Neural progenitor cell (in vitro differentiated cells): ENCODE data around the gene CRISPLD2. TPM values are rescaled to one million over a fixed set of nuclear protein-coding genes. Genes with fewer than 3 reads are reported as not detected.
A peak's percentile ranks its signal among the peaks of the same experiment; 100 is the strongest.

Source experiments
- DNase-seq: peaks from one replicate; pipeline ENCODE4 v3.0.0-alpha.2; 2016; ENCODE audit warnings: low spot score
- H2AFZ ChIP-seq: fragments of 200-600 bp; sonication (generic); replicated peaks from 2 replicates; pipeline ENCODE4 v1.6.1; 2016; ENCODE audit warnings: antibody characterized with exemption
- H3F3A ChIP-seq: fragments of 200-600 bp; sonication (generic); 2 replicates; pipeline ENCODE4 v1.6.1; 2016; ENCODE audit warnings: antibody characterized with exemption, low read depth
- H3K27ac ChIP-seq: fragments of 200-600 bp; sonication (generic); 2 replicates; pipeline ENCODE4 v1.5.1; 2016; ENCODE audit warnings: mild to moderate bottlenecking
- H3K27me3 ChIP-seq: fragments of 200-600 bp; sonication (generic); 2 replicates; pipeline ENCODE4 v1.6.1; 2016; ENCODE audit warnings: mild to moderate bottlenecking, moderate library complexity
- H3K36me3 ChIP-seq: fragments of 200-600 bp; sonication (generic); 2 replicates; pipeline ENCODE4 v1.5.1; 2016
- H3K4me1 ChIP-seq: fragments of 200-600 bp; sonication (generic); 2 replicates; pipeline ENCODE4 v1.6.1; 2016; ENCODE audit warnings: mixed run types
- H3K4me2 ChIP-seq: fragments of 200-600 bp; sonication (generic); 2 replicates; pipeline ENCODE4 v1.6.1; 2016
- H3K4me3 ChIP-seq: fragments of 200-600 bp; sonication (generic); 2 replicates; pipeline ENCODE4 v1.5.1; 2016
- H3K79me2 ChIP-seq: fragments of 200-600 bp; sonication (generic); 2 replicates; pipeline ENCODE4 v1.6.1; 2016; ENCODE audit warnings: low read depth
- H3K9ac ChIP-seq: fragments of 200-600 bp; sonication (generic); 2 replicates; pipeline ENCODE4 v1.6.1; 2016
- H3K9me3 ChIP-seq: fragments of 200-600 bp; sonication (generic); 2 replicates; pipeline ENCODE4 v1.5.1; 2016; ENCODE audit warnings: low read depth
- H4K20me1 ChIP-seq: fragments of 200-600 bp; sonication (generic); 2 replicates; pipeline ENCODE4 v1.6.1; 2016; ENCODE audit warnings: low read depth
- H3K27ac Mint-ChIP-seq: 3 replicates; pipeline ENCODE4 v1.8.0; 2021; ENCODE audit warnings: mixed read lengths
- H3K27me3 Mint-ChIP-seq: 2 replicates; pipeline ENCODE4 v1.8.0; 2022; ENCODE audit warnings: low read depth, mild to moderate bottlenecking, inconsistent platforms, moderate library complexity, mixed read lengths; ENCODE audit not compliant: insufficient read depth
- H3K36me3 Mint-ChIP-seq: 3 replicates; pipeline ENCODE4 v1.8.0; 2021; ENCODE audit warnings: mixed read lengths
- H3K4me1 Mint-ChIP-seq: 3 replicates; pipeline ENCODE4 v1.8.0; 2021; ENCODE audit warnings: mixed read lengths
- H3K4me3 Mint-ChIP-seq: 3 replicates; pipeline ENCODE4 v1.8.0; 2021; ENCODE audit warnings: mild to moderate bottlenecking, moderate library complexity, mixed read lengths
- H3K9me3 Mint-ChIP-seq: 3 replicates; pipeline ENCODE4 v1.8.0; 2020; ENCODE audit warnings: mixed read lengths
- CTCF ChIP-seq: fragments of 200-600 bp; sonication (generic); IDR thresholded peaks from 2 replicates; pipeline ENCODE4 v1.5.1; 2017; ENCODE audit warnings: antibody characterized with exemption, mild to moderate bottlenecking
- EZH2 ChIP-seq: fragments of 200-600 bp; sonication (generic); IDR thresholded peaks from 2 replicates; pipeline ENCODE4 v1.6.1; 2017; ENCODE audit warnings: antibody characterized with exemption, mild to moderate bottlenecking, moderate library complexity
- EZH2phosphoT487 ChIP-seq: fragments of 200-600 bp; sonication (generic); IDR thresholded peaks from 2 replicates; pipeline ENCODE4 v1.6.1; 2017; ENCODE audit warnings: antibody characterized with exemption
- total RNA-seq: library from RNA; depleted of rRNA; stranded (reverse); fragments of >200 nt; gene quantifications from 2 replicates; pipeline ENCODE4 v1.2.3, GENCODE V29; 2015; ENCODE audit warnings: low replicate concordance

Gene CRISPLD2
- total RNA-seq, 1 donor from 2014 or later: 0.11 TPM

GRCh38 chr16:84845496-84846002 is 25.8 kb downstream of the CRISPLD2 start:
- Histone ChIP-seq H3K9ac (no peak overlapping the region), H3K79me2 (no peaks in the 10 kb centered on the region), H3K27ac (no peak overlapping the region), H2AFZ (no peak overlapping the region), H3F3A (peaks cover 45% of the 10 kb centered on the region), H3K4me2 (peak overlapping the region; percentile 1), H4K20me1 (peaks cover 40% of the 10 kb centered on the region), H3K27me3 (peaks cover 79% of the 10 kb centered on the region), H3K9me3 (no peaks in the 10 kb centered on the region), H3K4me1 (peaks cover 59% of the 10 kb centered on the region), H3K36me3 (no peaks in the 10 kb centered on the region), H3K4me3 (no peak overlapping the region)
- Mint-ChIP-seq H3K4me3 (peak overlapping the region; percentile 31), H3K9me3 (peaks cover 6% of the 10 kb centered on the region), H3K27me3 (peaks cover 37% of the 10 kb centered on the region), H3K36me3 (peaks cover 2% of the 10 kb centered on the region), H3K27ac (no peak overlapping the region), H3K4me1 (peaks cover 68% of the 10 kb centered on the region)
- DNase-seq: peak; percentile 61
- no peak for TF ChIP-seq CTCF
- no peak for TF ChIP-seq EZH2
- TF ChIP-seq EZH2phosphoT487: no peak

GRCh38 chr16:84847564-84848355 is 28.0 kb downstream of the CRISPLD2 start:
- Histone ChIP-seq H3K79me2 (no peaks in the 10 kb centered on the region), H3K9me3 (no peaks in the 10 kb centered on the region), H3F3A (peaks cover 41% of the 10 kb centered on the region), H3K27me3 (peaks cover 57% of the 10 kb centered on the region), H4K20me1 (peaks cover 36% of the 10 kb centered on the region), H3K4me2 (peak overlapping the region; percentile 41), H3K36me3 (no peaks in the 10 kb centered on the region), H3K4me3 (no peak overlapping the region), H3K4me1 (peaks cover 51% of the 10 kb centered on the region), H3K9ac (no peak overlapping the region), H3K27ac (no peak overlapping the region), H2AFZ (no peak overlapping the region)
- TF ChIP-seq EZH2phosphoT487 (no peak), EZH2 (no peak), CTCF (no peak)
- Mint-ChIP-seq H3K4me1 (peaks cover 50% of the 10 kb centered on the region), H3K36me3 (peaks cover 2% of the 10 kb centered on the region), H3K27ac (peak overlapping the region; percentile 65), H3K27me3 (peaks cover 33% of the 10 kb centered on the region), H3K9me3 (peaks cover 10% of the 10 kb centered on the region), H3K4me3 (peak overlapping the region; percentile 64)
- DNase-seq: peak; percentile 82

- H3K4me1 ChIP-seq: peaks cover 37% of the 10 kb centered on the region
- H3K4me3 Mint-ChIP-seq: no peak overlapping the region
- H3K27me3 Mint-ChIP-seq: peaks cover 26% of the 10 kb centered on the region
- H3K36me3 Mint-ChIP-seq: peaks cover 2% of the 10 kb centered on the region
- H3K36me3 ChIP-seq: no peaks in the 10 kb centered on the region
- no peak overlapping the region for H3K27ac Mint-ChIP-seq
- H3K4me2 ChIP-seq: peak overlapping the region; percentile 21
- H4K20me1 ChIP-seq: peaks cover 31% of the 10 kb centered on the region
- H3K9me3 ChIP-seq: no peaks in the 10 kb centered on the region
- no peak for DNase-seq
- peaks cover 10% of the 10 kb centered on the region for H3K9me3 Mint-ChIP-seq
- peaks cover 29% of the 10 kb centered on the region for H3F3A ChIP-seq
- H3K4me3 ChIP-seq: no peak overlapping the region
- H3K27ac ChIP-seq: no peak overlapping the region
- no peaks in the 10 kb centered on the region for H3K79me2 ChIP-seq
- peaks cover 37% of the 10 kb centered on the region for H3K4me1 Mint-ChIP-seq
- peaks cover 43% of the 10 kb centered on the region for H3K27me3 ChIP-seq
- no peak overlapping the region for H2AFZ ChIP-seq
- no peak for TF ChIP-seq EZH2
- no peak for TF ChIP-seq CTCF
- no peak for TF ChIP-seq EZH2phosphoT487
- no peak overlapping the region for H3K9ac ChIP-seq
These were observed 29.3 kb downstream of the CRISPLD2 start for GRCh38 chr16:84848986-84849634.
